HFFc6 (cell line): ENCODE results near the gene DOCK2. TPM values are rescaled to one million over a fixed set of nuclear protein-coding genes. Genes with fewer than 3 reads are reported as not detected.

Experiments
- DNase-seq: peaks from one replicate; pipeline ENCODE4 v3.0.0-alpha.2; 2018
- H3K27ac Mint-ChIP-seq: 2 replicates; pipeline ENCODE4 v1.8.0; 2020; ENCODE audit warnings: mild to moderate bottlenecking, mixed read lengths
- H3K27me3 Mint-ChIP-seq: 2 replicates; pipeline ENCODE4 v1.8.0; 2021; ENCODE audit warnings: mild to moderate bottlenecking, moderate library complexity, mixed read lengths; ENCODE audit not compliant: insufficient read depth
- H3K36me3 Mint-ChIP-seq: 2 replicates; pipeline ENCODE4 v1.8.0; 2021; ENCODE audit warnings: low read depth, mixed read lengths
- H3K4me1 Mint-ChIP-seq: 2 replicates; pipeline ENCODE4 v1.8.0; 2020; ENCODE audit warnings: low read depth, mixed read lengths
- H3K4me3 Mint-ChIP-seq: 2 replicates; pipeline ENCODE4 v1.8.0; 2020; ENCODE audit warnings: mild to moderate bottlenecking, moderate library complexity, mixed read lengths
- H3K9me3 Mint-ChIP-seq: 2 replicates; pipeline ENCODE4 v1.8.0; 2020; ENCODE audit warnings: mild to moderate bottlenecking, mixed read lengths
- CTCF ChIP-seq: fragments of 200-600 bp; sonication (generic); IDR thresholded peaks from 2 replicates; pipeline ENCODE4 v1.5.0; 2021; ENCODE audit warnings: antibody characterized with exemption, mild to moderate bottlenecking
- total RNA-seq, 6 experiments: library from RNA; stranded (reverse); fragmentation: NEBNext Ultra II Directional; extraction: Animal tissue kit (Norgen Biotek cat#: 25700); gene quantifications; 2 replicates in 1 of 6; 3 replicates in 5 of 6; pipeline ENCODE4 v1.2.3, GENCODE V29; 2021

Gene DOCK2
- total RNA-seq, 6 experiments from 2014 or later = 1.4 to 6.5 (median 3.0) TPM

GRCh38 chr5:169904508-169904907 is 267.4 kb downstream of the DOCK2 start:
- H3K9me3 Mint-ChIP-seq = no peaks in the 10 kb centered on the region

GRCh38 chr5:169905017-169905416 is 267.9 kb downstream of the DOCK2 start:
- no peak for DNase-seq
- H3K36me3 Mint-ChIP-seq = peaks cover 31% of the 10 kb centered on the region
- no peaks in the 10 kb centered on the region for H3K9me3 Mint-ChIP-seq
- H3K4me1 Mint-ChIP-seq = peaks cover 34% of the 10 kb centered on the region
- H3K27ac Mint-ChIP-seq = no peak overlapping the region; the same call in 1 of the 2 replicates
- peaks cover under 1% of the 10 kb centered on the region; the same call in 1 of the 2 replicates for H3K27me3 Mint-ChIP-seq
- no peak overlapping the region for H3K4me3 Mint-ChIP-seq
- TF ChIP-seq CTCF = no peak

More at GRCh38 chr5:169904508-169904907, 267.4 kb downstream of the DOCK2 start:
- peaks cover 2% of the 10 kb centered on the region; the same call in 1 of the 2 replicates for H3K27me3 Mint-ChIP-seq
- H3K36me3 Mint-ChIP-seq = peaks cover 35% of the 10 kb centered on the region
- DNase-seq = no peak
- H3K4me3 Mint-ChIP-seq = no peak overlapping the region
- no peak overlapping the region; the same call in 1 of the 2 replicates for H3K27ac Mint-ChIP-seq
- no peak for TF ChIP-seq CTCF
- peaks cover 34% of the 10 kb centered on the region for H3K4me1 Mint-ChIP-seq

- peak; percentile 10 for DNase-seq
- H3K27me3 Mint-ChIP-seq = no peaks in the 10 kb centered on the region
- H3K4me1 Mint-ChIP-seq = peaks cover 34% of the 10 kb centered on the region
- H3K36me3 Mint-ChIP-seq = peaks cover 13% of the 10 kb centered on the region
- no peak for TF ChIP-seq CTCF
- peak overlapping the region; percentile 76 for H3K27ac Mint-ChIP-seq
- H3K9me3 Mint-ChIP-seq = no peaks in the 10 kb centered on the region
- peak overlapping the region; percentile 45; the same call in 1 of the 2 replicates for H3K4me3 Mint-ChIP-seq
Observed at GRCh38 chr5:169906745-169907649, 269.9 kb downstream of the DOCK2 start.

GRCh38 chr5:169908864-169909263 is 271.8 kb downstream of the DOCK2 start:
- Mint-ChIP-seq H3K9me3 (no peaks in the 10 kb centered on the region), H3K27ac (no peak overlapping the region), H3K4me1 (peaks cover 34% of the 10 kb centered on the region), H3K4me3 (no peak overlapping the region), H3K27me3 (no peaks in the 10 kb centered on the region), H3K36me3 (peaks cover 5% of the 10 kb centered on the region; the same call in 1 of the 2 replicates)
- DNase-seq = no peak
- no peak for TF ChIP-seq CTCF

GRCh38 chr5:169909945-169910344 is 272.9 kb downstream of the DOCK2 start:
- TF ChIP-seq CTCF = no peak
- Mint-ChIP-seq H3K27me3 (no peaks in the 10 kb centered on the region), H3K4me1 (peaks cover 36% of the 10 kb centered on the region), H3K27ac (peak overlapping the region; percentile 15; the same call in 1 of the 2 replicates), H3K9me3 (no peaks in the 10 kb centered on the region), H3K4me3 (no peak overlapping the region), H3K36me3 (peaks cover 10% of the 10 kb centered on the region)
- DNase-seq = no peak
